GM19397 (cell line): ENCODE measurements around the gene TRIM8.
"Not testable (repeated sequence)": the region's sequence is repeated elsewhere in the genome, so short reads cannot be mapped to it uniquely, and the experiment has no call there.

Experiments used
- ATAC-seq: cut with Tn5 transposase; IDR thresholded peaks from one replicate; pipeline ENCODE4 v1.9.1; 2021; ENCODE audit warnings: mild to moderate bottlenecking, moderate library complexity; ENCODE audit not compliant: unreplicated experiment

The TRIM8 gene

GRCh38 chr10:102683736-102684135 lies 39.5 kb downstream of the TRIM8 start:
- ATAC-seq: no peak

- no peak for ATAC-seq
Observed at GRCh38 chr10:102691285-102692066, 47.2 kb downstream of the TRIM8 start.

- not testable (repeated sequence) for ATAC-seq
Observed at GRCh38 chr10:102695401-102695800, 51.1 kb downstream of the TRIM8 start.

- no peak for ATAC-seq
Observed at GRCh38 chr10:102696736-102697135, 52.5 kb downstream of the TRIM8 start.

- no peak for ATAC-seq
Observed at GRCh38 chr10:102698894-102699293, 54.6 kb downstream of the TRIM8 start.

GRCh38 chr10:102701272-102701671 lies 57.0 kb downstream of the TRIM8 start:
- ATAC-seq: no peak

GRCh38 chr10:102701796-102702195 lies 57.5 kb downstream of the TRIM8 start:
- ATAC-seq: no peak

- no peak for ATAC-seq
Observed at GRCh38 chr10:102702742-102703141, 58.5 kb downstream of the TRIM8 start.

GRCh38 chr10:102704915-102705314 lies 60.6 kb downstream of the TRIM8 start:
- no peak for ATAC-seq

GRCh38 chr10:102705531-102705930 lies 61.3 kb downstream of the TRIM8 start:
- no peak for ATAC-seq
